Fibroblast of lung (primary cell): ENCODE results near the gene MORN4.

Experiments
- CTCF ChIP-seq, 2 donors: IDR thresholded peaks in 1 of 2; conservative IDR thresholded peaks in 1 of 2; 1 replicate in 1 of 2; 2 replicates in 1 of 2; pipeline ENCODE4 v1.5.1; 2011 to 2012; ENCODE audit warnings: low read length in 2 of 2, control low read depth in 1 of 2, inconsistent platforms in 1 of 2, low read depth in 1 of 2, mild to moderate bottlenecking in 1 of 2
- EZH2 ChIP-seq: IDR thresholded peaks from 2 replicates; pipeline ENCODE4 v1.5.1; 2012; ENCODE audit warnings: low read length, control low read depth, mild to moderate bottlenecking; ENCODE audit errors: missing control alignments

GRCh38 chr10:97656777-97657176 is 23.5 kb upstream of the MORN4 start:
- TF ChIP-seq CTCF (conservative IDR thresholded peaks at IDR 0.05 in 1 of 2, IDR thresholded peaks at IDR 0.05 in 1 of 2; ENCODE audit: low read depth in 1 of 2, low read length in 2 of 2) (no peak), EZH2 (no peak)
